GM10248 (cell line): Measurements from ENCODE around the gene NMBR.
"Not testable (repeated sequence)": the region's sequence is repeated elsewhere in the genome, so short reads cannot be mapped to it uniquely, and the experiment has no call there.

Experiments used
- CTCF ChIA-PET: fragments of 300-600 bp; sonication (Branson Sonifier 250); formaldehyde crosslinking; extraction: SDS; loops from one replicate; lab custom pipeline; 2021; ENCODE audit warnings: antibody characterized with exemption; lab: Yijun Ruan, JAX
- POLR2A ChIA-PET: fragments of 350-650 bp; sonication (Branson Sonifier 250); formaldehyde crosslinking; extraction: SDS; loops from one replicate; lab custom pipeline; 2020; ENCODE audit warnings: antibody characterized with exemption; lab: Yijun Ruan, JAX
- DNase-seq: peaks from one replicate; pipeline ENCODE4 v3.0.0; 2012; ENCODE audit errors: extremely low spot score
- TF ChIP-seq, protein P1 (sequence below): IDR thresholded peaks from 2 replicates; pipeline ENCODE4 v1.5.1; 2012; ENCODE audit warnings: mild to moderate bottlenecking, low read depth; ENCODE audit errors: extremely low read depth, missing control alignments, control extremely low read depth

Gene NMBR

GRCh38 chr6:142079130-142079529, 67.8 kb downstream of the NMBR start:
- no peak for DNase-seq
- TF ChIP-seq, protein P1, sequence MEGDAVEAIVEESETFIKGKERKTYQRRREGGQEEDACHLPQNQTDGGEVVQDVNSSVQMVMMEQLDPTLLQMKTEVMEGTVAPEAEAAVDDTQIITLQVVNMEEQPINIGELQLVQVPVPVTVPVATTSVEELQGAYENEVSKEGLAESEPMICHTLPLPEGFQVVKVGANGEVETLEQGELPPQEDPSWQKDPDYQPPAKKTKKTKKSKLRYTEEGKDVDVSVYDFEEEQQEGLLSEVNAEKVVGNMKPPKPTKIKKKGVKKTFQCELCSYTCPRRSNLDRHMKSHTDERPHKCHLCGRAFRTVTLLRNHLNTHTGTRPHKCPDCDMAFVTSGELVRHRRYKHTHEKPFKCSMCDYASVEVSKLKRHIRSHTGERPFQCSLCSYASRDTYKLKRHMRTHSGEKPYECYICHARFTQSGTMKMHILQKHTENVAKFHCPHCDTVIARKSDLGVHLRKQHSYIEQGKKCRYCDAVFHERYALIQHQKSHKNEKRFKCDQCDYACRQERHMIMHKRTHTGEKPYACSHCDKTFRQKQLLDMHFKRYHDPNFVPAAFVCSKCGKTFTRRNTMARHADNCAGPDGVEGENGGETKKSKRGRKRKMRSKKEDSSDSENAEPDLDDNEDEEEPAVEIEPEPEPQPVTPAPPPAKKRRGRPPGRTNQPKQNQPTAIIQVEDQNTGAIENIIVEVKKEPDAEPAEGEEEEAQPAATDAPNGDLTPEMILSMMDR = no peak
- CTCF ChIA-PET = interaction anchor here (1.7 kb wide), 1 partner anchor 32 kb away, joined by 4 read pairs; no protein-coding TSS in a partner anchor
- POLR2A ChIA-PET = no interaction called here

DNA sequence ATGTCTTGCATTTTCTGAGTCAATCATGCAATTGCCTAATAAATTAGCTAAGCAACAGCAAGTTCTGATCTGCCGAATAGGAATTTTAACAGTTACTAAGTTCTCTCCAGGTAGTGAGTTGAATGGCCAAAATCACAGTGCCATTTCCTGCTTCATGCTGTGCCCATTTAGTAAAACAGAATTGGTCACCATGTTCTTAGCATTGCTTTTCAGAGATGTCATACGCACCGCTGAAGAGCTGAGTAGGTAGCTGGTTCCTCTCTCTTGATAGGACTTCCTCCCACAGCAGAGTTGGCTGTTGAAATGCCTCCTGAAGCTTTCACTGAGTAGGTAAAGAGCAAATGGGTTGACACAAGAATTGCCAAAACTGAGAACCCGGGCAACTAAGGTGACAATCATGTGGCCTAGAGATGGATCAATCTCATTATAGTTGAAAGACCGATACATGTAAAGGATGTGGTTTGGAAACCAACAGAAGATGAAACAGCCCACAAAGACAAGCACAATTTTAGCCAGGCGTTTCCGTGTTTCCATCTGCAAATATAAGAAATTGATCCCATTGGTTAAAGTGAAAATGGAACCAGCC, 71.3 kb downstream of the NMBR start:
- TF ChIP-seq, protein P1 = no peak
- CTCF ChIA-PET = interaction anchor here (3.4 kb wide), 1 partner anchor 15 kb away, joined by 10 read pairs; no protein-coding TSS in a partner anchor
- POLR2A ChIA-PET = no interaction called here
- DNase-seq = no peak

GRCh38 chr6:142074516-142074915, 72.4 kb downstream of the NMBR start:
- ChIA-PET CTCF (interaction anchor here (1.5 to 3.4 kb wide), 2 partner anchors 9 to 14 kb away, joined by 6 to 10 read pairs; no protein-coding TSS in a partner anchor), POLR2A (no interaction called here)
- no peak for DNase-seq
- TF ChIP-seq, protein P1 = no peak

- no peak for DNase-seq
- TF ChIP-seq, protein P1 = no peak
- CTCF ChIA-PET = interaction anchor here (1.3 kb wide), 1 partner anchor 11 kb away, joined by 4 read pairs; no protein-coding TSS in a partner anchor
- POLR2A ChIA-PET = no interaction called here
Measured at GRCh38 chr6:142071981-142072380, 74.9 kb downstream of the NMBR start.

- POLR2A ChIA-PET = no interaction called here
- TF ChIP-seq, protein P1 = no peak
- CTCF ChIA-PET = no interaction called here
- DNase-seq = no peak
Measured at GRCh38 chr6:142068416-142068815, 78.5 kb downstream of the NMBR start.

DNA sequence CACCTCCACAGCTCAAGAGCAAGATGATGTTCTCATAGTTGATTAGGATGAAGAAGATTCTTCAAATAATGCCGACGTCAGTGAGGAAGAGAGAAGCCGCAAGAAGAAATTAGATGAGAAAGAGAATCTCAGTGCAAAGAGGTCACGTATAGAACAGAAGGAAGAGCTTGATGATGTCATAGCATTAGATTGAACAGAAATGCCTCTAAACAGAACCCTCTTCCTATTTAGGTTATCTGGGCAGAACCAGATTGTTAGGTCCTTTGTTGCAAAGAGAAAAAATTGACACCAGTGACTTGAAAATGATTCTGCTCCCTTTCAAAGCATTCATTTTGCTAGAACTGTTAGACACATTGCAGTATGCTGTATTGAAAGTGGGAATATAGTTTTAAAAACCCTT, 84.1 kb downstream of the NMBR start:
- POLR2A ChIA-PET, CTCF ChIA-PET, DNase-seq: not testable (repeated sequence)

DNA sequence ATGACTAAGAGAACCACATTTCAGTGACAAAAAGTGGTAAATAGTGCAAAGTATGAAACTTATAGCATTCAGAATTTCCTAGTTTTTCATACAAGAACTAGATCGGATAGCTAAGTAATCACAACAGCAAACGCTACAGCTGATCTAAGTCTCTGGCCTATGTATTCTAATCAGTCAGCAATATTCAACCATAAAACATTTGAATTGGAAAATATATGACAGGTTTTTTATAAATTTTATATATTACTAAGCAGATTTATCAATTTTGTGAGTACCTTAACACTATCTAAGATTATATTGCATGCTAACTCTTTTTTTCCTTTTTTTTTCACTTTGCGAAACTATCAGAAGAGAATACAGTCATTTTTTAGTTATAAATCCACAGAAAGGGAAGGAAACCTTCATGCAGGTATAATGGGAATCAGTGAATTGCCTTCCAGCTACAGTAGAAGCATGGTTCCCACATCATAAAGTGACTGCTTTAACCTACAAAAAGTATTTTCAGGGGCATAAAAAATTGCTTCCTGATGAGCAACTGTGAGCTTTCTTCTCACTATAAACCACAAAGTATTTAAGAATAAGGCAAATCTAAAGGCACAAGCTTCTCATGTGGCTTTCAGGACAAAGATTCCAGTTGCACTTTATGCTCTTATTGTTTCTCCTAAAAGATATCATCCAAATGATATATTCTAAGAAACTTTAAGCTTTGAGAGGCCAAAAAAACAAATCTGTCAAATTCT, 88.2 kb downstream of the NMBR start:
- CTCF ChIA-PET = interaction anchor here (0.7 kb wide), 1 partner anchor 53 kb away, joined by 3 read pairs; no protein-coding TSS in a partner anchor
- DNase-seq = no peak
- TF ChIP-seq, protein P1 = no peak
- POLR2A ChIA-PET = no interaction called here
